Epithelial cell of proximal tubule (primary cell): ENCODE data around the gene FHIT. TPM values are rescaled to one million over a fixed set of nuclear protein-coding genes. Genes with fewer than 3 reads are reported as not detected.
"Not testable (repeated sequence)": the region's sequence is repeated elsewhere in the genome, so short reads cannot be mapped to it uniquely, and the experiment has no call there.

Source experiments
- DNase-seq: peaks from one replicate; pipeline ENCODE4 v3.0.0-alpha.2; 2011; ENCODE audit warnings: low read depth
- H3K4me3 ChIP-seq: 2 replicates; pipeline ENCODE4 v1.5.1; 2011; ENCODE audit warnings: low read depth, mild to moderate bottlenecking, low read length
- total RNA-seq: library from RNA; depleted of rRNA; stranded (reverse); fragments of >200 nt; gene quantifications from 2 replicates; pipeline ENCODE4 v1.2.3, GENCODE V29; 2015
- TF ChIP-seq, protein P1 (sequence below): conservative IDR thresholded peaks from 2 replicates; pipeline ENCODE4 v1.5.1; 2012; ENCODE audit warnings: low read depth, mild to moderate bottlenecking, low read length

The FHIT gene
- total RNA-seq, 1 donor from 2014 or later, result 3.7 TPM

DNA sequence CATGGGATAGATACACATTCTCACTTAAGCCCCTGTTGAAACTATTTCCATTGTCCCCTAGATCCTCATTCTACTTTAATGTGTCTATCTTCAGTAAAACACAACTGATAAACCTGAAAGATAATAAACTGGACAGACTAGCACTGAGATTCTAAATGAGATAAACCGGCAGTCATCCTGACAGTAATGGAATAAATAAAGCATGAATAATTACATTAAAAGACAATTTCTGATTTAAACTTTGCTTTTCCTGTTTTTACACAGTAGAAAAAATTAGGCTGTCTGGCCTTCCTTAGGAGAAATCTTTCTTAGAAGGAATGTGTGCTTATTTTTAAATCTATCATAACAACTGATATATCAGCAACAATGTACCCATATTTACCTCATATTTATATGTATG lies 232.4 kb downstream of the FHIT start:
- no peak overlapping the region for H3K4me3 ChIP-seq
- DNase-seq, result no peak
- TF ChIP-seq, protein P1, sequence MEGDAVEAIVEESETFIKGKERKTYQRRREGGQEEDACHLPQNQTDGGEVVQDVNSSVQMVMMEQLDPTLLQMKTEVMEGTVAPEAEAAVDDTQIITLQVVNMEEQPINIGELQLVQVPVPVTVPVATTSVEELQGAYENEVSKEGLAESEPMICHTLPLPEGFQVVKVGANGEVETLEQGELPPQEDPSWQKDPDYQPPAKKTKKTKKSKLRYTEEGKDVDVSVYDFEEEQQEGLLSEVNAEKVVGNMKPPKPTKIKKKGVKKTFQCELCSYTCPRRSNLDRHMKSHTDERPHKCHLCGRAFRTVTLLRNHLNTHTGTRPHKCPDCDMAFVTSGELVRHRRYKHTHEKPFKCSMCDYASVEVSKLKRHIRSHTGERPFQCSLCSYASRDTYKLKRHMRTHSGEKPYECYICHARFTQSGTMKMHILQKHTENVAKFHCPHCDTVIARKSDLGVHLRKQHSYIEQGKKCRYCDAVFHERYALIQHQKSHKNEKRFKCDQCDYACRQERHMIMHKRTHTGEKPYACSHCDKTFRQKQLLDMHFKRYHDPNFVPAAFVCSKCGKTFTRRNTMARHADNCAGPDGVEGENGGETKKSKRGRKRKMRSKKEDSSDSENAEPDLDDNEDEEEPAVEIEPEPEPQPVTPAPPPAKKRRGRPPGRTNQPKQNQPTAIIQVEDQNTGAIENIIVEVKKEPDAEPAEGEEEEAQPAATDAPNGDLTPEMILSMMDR, result no peak

DNA sequence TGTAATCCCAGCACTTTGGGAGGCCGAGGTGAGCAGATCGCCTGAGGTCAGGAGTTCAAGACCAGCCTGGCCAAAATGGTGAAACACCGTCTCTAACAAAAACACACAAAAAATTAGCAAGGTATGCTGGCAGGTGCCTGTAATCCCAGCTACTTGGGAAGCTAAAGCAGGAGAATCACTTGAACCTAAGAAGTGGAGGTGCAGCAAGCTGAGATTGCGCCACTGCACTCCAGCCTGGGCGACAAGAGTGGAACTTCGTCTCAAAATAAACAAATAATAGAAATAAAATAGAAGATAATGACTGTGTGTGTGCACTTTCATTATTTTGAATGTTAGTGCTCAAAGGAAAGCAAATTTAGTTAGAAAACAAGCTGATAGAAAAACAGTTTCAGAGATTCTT lies 234.2 kb downstream of the FHIT start:
- H3K4me3 ChIP-seq, DNase-seq: not testable (repeated sequence)

DNA sequence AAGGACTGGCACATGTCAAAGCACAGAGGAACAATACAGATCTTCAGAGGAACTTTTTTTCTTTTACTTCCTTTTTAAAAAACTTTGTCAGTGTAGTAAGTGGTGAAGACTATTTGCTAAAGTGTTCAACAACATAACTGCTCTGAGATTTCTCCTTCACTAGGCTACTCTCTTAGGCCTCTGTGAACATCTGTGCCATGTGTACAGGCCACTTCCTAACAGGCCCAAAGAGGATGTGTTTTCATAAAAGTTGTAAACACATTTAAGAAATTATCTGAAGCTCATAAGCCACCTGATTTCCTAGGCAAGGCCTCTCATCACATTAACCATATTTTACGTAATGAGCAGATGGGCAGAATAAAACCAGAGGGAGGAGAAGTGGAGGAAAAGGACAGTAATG lies 235.4 kb downstream of the FHIT start:
- TF ChIP-seq, protein P1, result no peak
- no peak overlapping the region for H3K4me3 ChIP-seq
- DNase-seq, result no peak

GRCh38 chr3:61015408-61015807 lies 235.8 kb downstream of the FHIT start:
- no peak overlapping the region for H3K4me3 ChIP-seq
- TF ChIP-seq, protein P1, result no peak
- no peak for DNase-seq

DNA sequence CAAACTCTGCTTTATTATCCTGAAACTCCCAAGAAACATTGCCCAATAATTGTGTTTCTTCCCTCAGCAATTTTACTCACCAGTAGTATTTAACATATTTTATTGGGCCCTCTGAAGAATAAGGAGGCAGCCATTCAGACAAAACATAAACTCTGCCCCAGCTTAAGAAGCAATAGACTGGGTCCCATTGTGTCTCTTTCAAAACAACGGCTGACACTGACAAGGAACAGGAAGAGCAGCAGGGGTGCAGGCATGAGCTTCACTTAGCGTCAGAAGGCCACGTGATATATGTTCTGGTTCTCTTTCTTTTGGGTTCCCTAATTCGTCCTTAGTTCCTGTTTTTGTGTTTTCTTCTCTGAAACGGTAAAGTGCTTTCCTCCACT lies 242.3 kb downstream of the FHIT start:
- TF ChIP-seq, protein P1, result no peak
- no peak overlapping the region for H3K4me3 ChIP-seq
- no peak for DNase-seq

- no peak overlapping the region for H3K4me3 ChIP-seq
- no peak for DNase-seq
- TF ChIP-seq, protein P1, result no peak
Measured at GRCh38 chr3:61008153-61008997, 242.9 kb downstream of the FHIT start.

DNA sequence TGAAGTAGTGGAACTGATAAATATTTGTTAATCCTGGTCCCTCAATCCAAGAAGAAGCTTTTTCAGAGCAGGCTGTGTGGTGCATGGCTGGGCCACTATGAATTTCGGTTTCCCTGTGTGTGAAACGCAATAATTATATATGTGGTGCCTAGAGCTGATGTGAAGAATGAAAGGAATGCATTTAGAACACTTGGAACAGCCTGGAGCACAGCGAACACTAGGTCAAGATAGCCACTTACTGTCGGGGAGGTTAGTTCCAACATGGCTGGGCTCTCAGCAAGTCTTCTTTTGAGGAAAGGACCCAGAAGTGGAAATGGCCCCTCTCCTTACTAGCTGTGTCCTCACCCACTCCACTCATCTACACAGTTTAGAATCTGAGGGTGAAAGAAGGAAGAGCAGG lies 245.7 kb downstream of the FHIT start:
- TF ChIP-seq, protein P1, result no peak
- DNase-seq, result no peak
- H3K4me3 ChIP-seq, result no peak overlapping the region
